Neutrophil (primary cell): ENCODE measurements around the gene OR5A2.

ENCODE experiments used
- H3K27ac ChIP-seq: fragments of 200-600 bp; sonication (generic); 2 replicates; pipeline ENCODE4 v1.5.1; 2016; ENCODE audit warnings: mild to moderate bottlenecking, moderate library complexity
- H3K27me3 ChIP-seq: fragments of 200-600 bp; sonication (generic); 2 replicates; pipeline ENCODE4 v1.6.0; 2016; ENCODE audit warnings: mild to moderate bottlenecking
- H3K36me3 ChIP-seq: fragments of 200-600 bp; sonication (generic); 2 replicates; pipeline ENCODE4 v1.5.1; 2017
- H3K4me1 ChIP-seq, 2 experiments: fragments of 200-600 bp in 1 of 2; sonication (generic) in 1 of 2; 1 replicate in 1 of 2; 2 replicates in 1 of 2; pipeline versions ENCODE4 v1.5.1 to v1.6.1; 2013 to 2016; ENCODE audit warnings: low read depth in 1 of 2, low read length in 1 of 2, mild to moderate bottlenecking in 1 of 2, moderate library complexity in 1 of 2; ENCODE audit not compliant: control insufficient read depth in 1 of 2, insufficient read depth in 1 of 2
- H3K4me3 ChIP-seq, 2 experiments: fragments of 200-600 bp in 1 of 2; sonication (generic) in 1 of 2; 1 replicate in 1 of 2; 2 replicates in 1 of 2; pipeline ENCODE4 v1.5.1; 2013 to 2016; ENCODE audit warnings: low read depth in 1 of 2, low read length in 1 of 2, mild to moderate bottlenecking in 1 of 2, moderate library complexity in 1 of 2
- H3K9me3 ChIP-seq: fragments of 200-600 bp; sonication (generic); 2 replicates; pipeline ENCODE4 v1.5.1; 2016
- CTCF ChIP-seq: fragments of 200-600 bp; sonication (generic); IDR thresholded peaks from 2 replicates; pipeline ENCODE4 v1.5.1; 2016; ENCODE audit warnings: antibody characterized with exemption

Gene OR5A2, protein sequence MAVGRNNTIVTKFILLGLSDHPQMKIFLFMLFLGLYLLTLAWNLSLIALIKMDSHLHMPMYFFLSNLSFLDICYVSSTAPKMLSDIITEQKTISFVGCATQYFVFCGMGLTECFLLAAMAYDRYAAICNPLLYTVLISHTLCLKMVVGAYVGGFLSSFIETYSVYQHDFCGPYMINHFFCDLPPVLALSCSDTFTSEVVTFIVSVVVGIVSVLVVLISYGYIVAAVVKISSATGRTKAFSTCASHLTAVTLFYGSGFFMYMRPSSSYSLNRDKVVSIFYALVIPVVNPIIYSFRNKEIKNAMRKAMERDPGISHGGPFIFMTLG

DNA sequence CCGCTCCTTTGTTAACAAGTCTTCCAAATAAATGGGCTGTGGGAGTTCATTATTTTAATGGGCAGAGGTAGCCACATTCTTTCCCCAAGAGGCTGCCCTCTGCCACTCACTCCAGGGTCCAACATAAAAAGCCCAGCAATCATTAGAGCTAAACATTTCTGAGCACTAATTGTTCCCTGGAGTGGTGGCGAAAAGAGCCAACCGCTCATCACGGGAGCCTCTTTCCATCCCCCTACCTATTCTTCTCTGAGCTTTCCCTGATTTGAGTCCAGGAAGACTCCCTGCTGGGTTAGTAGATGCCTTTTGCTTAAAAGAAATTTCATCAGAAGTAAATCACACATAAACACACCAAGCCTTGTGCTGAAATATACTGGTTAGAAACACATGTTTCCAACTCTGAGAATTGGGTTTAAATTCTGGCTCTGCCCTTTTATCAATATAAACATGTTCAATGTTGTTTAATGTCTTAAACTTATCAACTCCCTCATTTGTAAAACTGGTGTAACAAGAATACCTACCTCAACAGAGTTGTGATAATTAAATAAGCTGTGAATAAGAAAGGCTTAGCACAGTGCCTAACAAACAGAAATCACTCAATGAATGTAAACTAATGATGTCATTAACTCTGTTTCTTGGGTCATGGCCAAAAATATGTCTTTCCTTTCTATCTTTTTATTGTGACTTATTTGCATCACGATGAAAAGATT, at the start of gene OR5A2:
OR5A2 (minus strand) TSS at position 53 of the 707 bp plus-strand sequence. CDS start 3,460 bp downstream, outside the sequence.
- peaks cover 7% of the 10 kb centered on the region for H3K27me3 ChIP-seq
- no peak for TF ChIP-seq CTCF
- no peak within 1 kb of the TSS for H3K27ac ChIP-seq
- H3K4me1 ChIP-seq: no peaks in the 10 kb centered on the region
- no peaks in the 10 kb centered on the region for H3K9me3 ChIP-seq
- H3K4me3 ChIP-seq: no peak within 1 kb of the TSS
- no peaks in the 10 kb centered on the region for H3K36me3 ChIP-seq

DNA sequence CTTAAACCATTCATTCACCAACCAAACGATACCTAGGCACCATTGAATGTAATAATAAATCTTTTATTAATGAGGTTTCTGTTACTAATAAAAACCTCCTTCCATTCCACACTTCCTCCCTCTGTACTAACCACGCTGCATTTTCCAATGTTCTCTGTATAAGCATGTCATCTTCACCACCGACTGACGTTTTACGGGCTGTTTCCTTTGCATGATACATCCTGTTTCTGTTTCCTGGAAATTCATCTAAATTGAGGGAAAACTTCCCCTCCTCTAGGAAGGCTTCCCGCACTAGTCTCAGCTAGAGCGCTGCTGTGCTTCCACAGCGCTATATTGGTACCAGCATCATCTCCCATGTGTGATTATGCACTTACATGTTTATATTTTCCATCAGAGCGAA, 49.0 kb upstream of the OR5A2 start:
- no peak overlapping the region for H3K4me3 ChIP-seq
- H3K27me3 ChIP-seq: no peaks in the 10 kb centered on the region
- no peak overlapping the region for H3K27ac ChIP-seq
- TF ChIP-seq CTCF: no peak
- H3K4me1 ChIP-seq: no peaks in the 10 kb centered on the region
- no peaks in the 10 kb centered on the region for H3K36me3 ChIP-seq
- no peaks in the 10 kb centered on the region for H3K9me3 ChIP-seq

GRCh38 chr11:59473015-59473414, 46.8 kb upstream of the OR5A2 start, which contains the start of gene OR4D10:
Gene OR4D10 (plus strand): TSS chr11:59473315. CDS start chr11:59477430, 4,115 bp downstream.
- Histone ChIP-seq H3K27ac (no peak within 1 kb of the TSS), H3K27me3 (no peaks in the 10 kb centered on the region), H3K4me3 (no peak within 1 kb of the TSS), H3K9me3 (no peaks in the 10 kb centered on the region), H3K36me3 (no peaks in the 10 kb centered on the region), H3K4me1 (no peaks in the 10 kb centered on the region)
- TF ChIP-seq CTCF: no peak

DNA sequence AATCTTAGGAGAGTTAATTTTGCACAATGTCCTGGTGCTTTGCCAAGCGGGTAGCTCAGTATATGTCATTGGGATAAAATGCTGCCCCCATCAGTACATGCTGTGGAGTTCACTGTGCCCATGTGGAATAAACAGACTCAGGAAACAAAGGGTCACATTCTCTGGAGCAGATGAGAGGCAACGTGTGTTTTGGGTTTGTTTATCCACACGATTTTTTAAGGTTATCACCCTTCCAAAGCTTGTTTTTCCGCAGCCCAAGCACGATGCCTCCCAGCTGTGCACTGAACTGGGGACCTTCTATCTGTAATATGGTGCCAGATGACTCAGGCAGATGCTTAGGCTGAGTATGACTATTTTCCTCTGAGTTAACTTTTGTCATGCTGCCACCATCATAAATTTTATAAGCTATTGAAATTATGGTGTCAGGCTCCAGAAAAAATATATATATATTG, 37.0 kb upstream of the OR5A2 start:
- no peaks in the 10 kb centered on the region for H3K27me3 ChIP-seq
- H3K36me3 ChIP-seq: no peaks in the 10 kb centered on the region
- no peak for TF ChIP-seq CTCF
- no peak overlapping the region for H3K4me3 ChIP-seq
- no peak overlapping the region for H3K27ac ChIP-seq
- H3K4me1 ChIP-seq: no peaks in the 10 kb centered on the region
- H3K9me3 ChIP-seq: no peaks in the 10 kb centered on the region

GRCh38 chr11:59459916-59460315, 33.7 kb upstream of the OR5A2 start:
- H3K27ac ChIP-seq: no peak overlapping the region
- H3K27me3 ChIP-seq: no peaks in the 10 kb centered on the region
- no peaks in the 10 kb centered on the region for H3K36me3 ChIP-seq
- no peak overlapping the region for H3K4me3 ChIP-seq
- H3K9me3 ChIP-seq: no peaks in the 10 kb centered on the region
- no peaks in the 10 kb centered on the region for H3K4me1 ChIP-seq
- no peak for TF ChIP-seq CTCF
